Adrenal gland (tissue), 12 donors: ENCODE results near the gene ARHGEF12. TPM values are rescaled to one million over a fixed set of nuclear protein-coding genes. Genes with fewer than 3 reads are reported as not detected.

Experiments used
- DNase-seq, 7 donors: peaks; one replicate each; pipeline ENCODE4 v3.0.0-alpha.2; 2019 to 2020
- H3K27ac ChIP-seq, 5 donors: fragments of 200-600 bp; sonication (generic) in 4 of 5; 1 replicate in 3 of 5; 2 replicates in 2 of 5; pipeline versions ENCODE4 v1.5.1 to v1.8.0; 2016 to 2020; ENCODE audit warnings: mild to moderate bottlenecking in 1 of 5
- H3K27me3 ChIP-seq: fragments of 200-600 bp; 2 replicates; pipeline ENCODE4 v1.8.0; 2021
- H3K36me3 ChIP-seq, 2 donors: fragments of 200-600 bp; replicated peaks in 1 of 2; 1 replicate in 1 of 2; 2 replicates in 1 of 2; pipeline versions ENCODE4 v1.5.1 to v1.8.0; 2018 to 2022
- H3K4me1 ChIP-seq, 2 donors: fragments of 200-600 bp; replicated peaks in 1 of 2; 1 replicate in 1 of 2; 2 replicates in 1 of 2; pipeline versions ENCODE4 v1.5.1 to v1.8.0; 2018 to 2021
- H3K4me3 ChIP-seq, 4 donors: fragments of 200-600 bp; sonication (generic) in 3 of 4; one replicate each; pipeline ENCODE4 v1.5.1; 2016 to 2018
- H3K9me3 ChIP-seq, 3 donors: fragments of 200-600 bp; sonication (generic) in 1 of 3; replicated peaks in 1 of 3; 1 replicate in 2 of 3; 2 replicates in 1 of 3; pipeline versions ENCODE4 v1.5.1 to v1.8.0; 2016 to 2021
- CTCF ChIP-seq, 6 experiments: fragments of 450-650 bp in 4 of 6; fragments of 200-600 bp in 2 of 6; sonication (generic) in 1 of 6; IDR thresholded peaks; 1 replicate in 5 of 6; 2 replicates in 1 of 6; pipeline versions ENCODE4 v1.5.1 to v1.8.0; 2016 to 2021; ENCODE audit warnings: antibody characterized with exemption in 6 of 6, mild to moderate bottlenecking in 2 of 6, moderate library complexity in 1 of 6
- POLR2A ChIP-seq, 2 donors: fragments of 450-650 bp; IDR thresholded peaks; one replicate each; pipeline ENCODE4 v1.6.1; 2017; ENCODE audit warnings: antibody characterized with exemption in 2 of 2, mild to moderate bottlenecking in 2 of 2, moderate library complexity in 1 of 2
- WGBS, 4 donors: extraction: QIAGEN DNeasy Blood & Tissue Kit in 2 of 4; methylation state at CpG; one replicate each; pipeline versions ENCODE4 v1.1.5 to v1.1.7; 2013 to 2017; 5-methylcytosine and 5-hydroxymethylcytosine counted together
- intact Hi-C, 2 donors: fragments of 100-400 bp; cut with DNase I; formaldehyde crosslinking; loops; one replicate each; pipeline versions ENCODE4 v1.14.1 to v1.15.0; 2022 to 2023
- polyA plus RNA-seq, 3 donors: library from polyadenylated mRNA; stranded (reverse); fragments of 200-250 nt in 2 of 3; fragments of 350-450 nt in 1 of 3; fragmentation: Illumina TruSeq in 1 of 3; extraction: RNeasy Lipid Tissue Mini Kit (QIAGEN cat#74804) in 1 of 3; gene quantifications; one replicate each; pipeline ENCODE4 v1.2.3, GENCODE V29; 2013 to 2014
- total RNA-seq, 9 donors: library from RNA; depleted of rRNA in 4 of 9; stranded (reverse); fragments of >200 nt in 4 of 9; fragments of 120-200 nt in 1 of 9; fragmentation: NEBNext Ultra II Directional in 1 of 9; extraction: Animal tissue kit (Norgen Biotek cat#: 25700) in 1 of 9; gene quantifications; one replicate each; pipeline versions ENCODE4 v1.1.0 to v1.2.4, GENCODE V29; 2013 to 2023
- donor health status: healthy with polysubstance abuse.
- donor health status: Bipolar disorder and iron deficiency.
- donor health status: DM: yes; HTN: yes; CAD: no.
- donor health status: DM: no; HTN: no; CAD: no.
- donor health status: DM: no; HTN: no; CAD: no.
- donor health status: DM: yes; HTN: yes; CAD: no.

Gene ARHGEF12
- total and polyA plus RNA-seq, 12 donors = 20.2 to 125 (median 94.2) TPM

- Histone ChIP-seq H3K27ac (no peak overlapping the region), H3K36me3 (no peaks in the 10 kb centered on the region), H3K27me3 (no peaks in the 10 kb centered on the region), H3K4me1 (peaks cover 4 to 50% of the 10 kb centered on the region in 2 donors), H3K4me3 (no peak overlapping the region), H3K9me3 (no peaks in the 10 kb centered on the region)
- WGBS, 4 donors = 84 to 98% (median 89%) methylated on average over 1 of the region's 1 CpG
- TF ChIP-seq CTCF (IDR thresholded peaks at IDR 0.05) (no peak), POLR2A (IDR thresholded peaks at IDR 0.05) (no peak)
- DNase-seq = no peak
- intact Hi-C loops = no loop called here
Measured at GRCh38 chr11:120386318-120386717, 50.1 kb downstream of the ARHGEF12 start.

GRCh38 chr11:120386774-120387371 lies 50.7 kb downstream of the ARHGEF12 start:
- TF ChIP-seq CTCF (IDR thresholded peaks at IDR 0.05) (no peak), POLR2A (IDR thresholded peaks at IDR 0.05) (no peak)
- H3K4me3 ChIP-seq = no peak overlapping the region
- no peak for DNase-seq
- no peak overlapping the region for H3K27ac ChIP-seq
- WGBS, 4 donors = 57 to 64% (median 63%) methylated on average over 2 of the region's 2 CpGs
- no peaks in the 10 kb centered on the region for H3K27me3 ChIP-seq
- H3K9me3 ChIP-seq = no peaks in the 10 kb centered on the region
- H3K4me1 ChIP-seq = peaks cover 10 to 50% of the 10 kb centered on the region in 2 donors
- H3K36me3 ChIP-seq = no peaks in the 10 kb centered on the region
- intact Hi-C loops = no loop called here

DNA sequence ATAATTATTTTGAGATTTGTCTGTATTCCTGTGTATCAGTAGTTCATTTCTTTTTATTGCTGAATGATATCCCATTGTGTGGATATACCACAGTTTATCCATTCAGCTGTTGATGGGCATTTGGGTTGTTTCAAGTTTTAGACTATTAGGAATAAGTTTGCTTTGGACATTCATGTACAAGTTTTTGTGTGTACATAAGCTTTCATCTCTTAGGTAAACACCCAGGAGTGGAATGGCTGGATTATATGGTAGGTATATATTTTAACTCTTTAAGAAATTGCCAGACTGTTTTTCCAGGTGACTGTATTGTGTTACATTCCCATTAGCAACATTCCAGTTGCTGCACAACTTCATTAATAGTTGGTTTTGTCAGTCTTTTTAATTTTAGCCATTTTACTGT lies 52.0 kb downstream of the ARHGEF12 start:
- no peaks in the 10 kb centered on the region for H3K36me3 ChIP-seq
- peaks cover 11 to 55% of the 10 kb centered on the region in 2 donors for H3K4me1 ChIP-seq
- H3K27ac ChIP-seq = no peak overlapping the region
- H3K9me3 ChIP-seq = no peaks in the 10 kb centered on the region
- intact Hi-C loops = no loop called here
- TF ChIP-seq POLR2A (IDR thresholded peaks at IDR 0.05) = no peak
- no peak for TF ChIP-seq CTCF (IDR thresholded peaks at IDR 0.05)
- no peak for DNase-seq
- H3K27me3 ChIP-seq = no peaks in the 10 kb centered on the region
- no peak overlapping the region for H3K4me3 ChIP-seq

GRCh38 chr11:120389693-120390584 lies 53.7 kb downstream of the ARHGEF12 start:
- Histone ChIP-seq H3K27ac (no peak overlapping the region), H3K9me3 (no peaks in the 10 kb centered on the region), H3K4me3 (no peak overlapping the region), H3K36me3 (no peaks in the 10 kb centered on the region), H3K4me1 (peaks cover 11 to 48% of the 10 kb centered on the region in 2 donors), H3K27me3 (no peaks in the 10 kb centered on the region)
- DNase-seq = no peak
- intact Hi-C loops = loop anchor here in 1 of 2 donors (10.0 kb wide), 1 partner anchor 45 kb away; no protein-coding TSS in a partner anchor
- WGBS, 4 donors = 75 to 88% (median 80%) methylated on average over 5 of the region's 5 CpGs
- TF ChIP-seq CTCF (IDR thresholded peaks at IDR 0.05) (no peak), POLR2A (IDR thresholded peaks at IDR 0.05) (no peak)
